NCI-H1105 treated with DMSO at 0.1 percent for 48 hours (cell line): Measurements from ENCODE around the gene ARHGAP22.

Experiments used
- DNase-seq: peaks from one replicate; lab custom pipeline; 2025; lab: John Stamatoyannopoulos, UW

ARHGAP22 gene

DNA sequence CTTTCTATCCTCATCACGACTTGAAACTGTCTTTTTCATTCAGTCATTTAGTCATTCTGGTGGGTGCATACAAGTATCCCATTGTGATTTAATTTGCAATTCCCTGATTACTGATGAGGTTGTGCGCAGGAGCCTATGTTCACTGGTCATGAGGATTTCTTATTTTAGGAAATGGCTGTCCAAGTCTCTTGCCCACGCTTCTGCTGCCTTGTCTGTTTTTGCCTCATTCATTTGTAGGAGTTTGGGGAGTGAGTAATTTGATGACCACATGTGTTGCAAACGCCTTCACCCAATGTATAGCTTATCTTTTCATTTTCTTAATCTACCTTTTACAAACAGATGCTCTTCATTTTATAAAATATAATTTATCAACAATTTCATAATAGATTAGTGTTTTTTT lies 127.3 kb downstream of the ARHGAP22 start:
- DNase-seq: no peak

DNA sequence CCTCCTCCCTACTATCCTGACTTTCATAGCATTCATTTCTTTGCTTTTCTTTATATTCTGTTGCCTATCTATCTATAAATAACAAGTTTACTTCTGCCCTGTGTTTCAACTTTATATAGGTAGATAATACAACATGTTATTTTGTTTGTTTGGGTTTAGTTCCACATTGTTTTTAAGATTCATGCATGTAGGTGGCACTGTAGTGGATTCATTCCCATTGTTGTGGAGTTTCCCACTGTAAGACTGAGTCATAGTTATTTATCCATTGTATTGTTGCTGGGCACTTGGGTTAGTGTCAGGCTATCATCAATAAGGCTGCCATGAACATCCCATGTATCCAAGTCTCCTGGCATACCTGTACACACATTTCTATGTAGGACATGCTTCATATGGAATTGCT lies 127.7 kb downstream of the ARHGAP22 start:
- no peak for DNase-seq

DNA sequence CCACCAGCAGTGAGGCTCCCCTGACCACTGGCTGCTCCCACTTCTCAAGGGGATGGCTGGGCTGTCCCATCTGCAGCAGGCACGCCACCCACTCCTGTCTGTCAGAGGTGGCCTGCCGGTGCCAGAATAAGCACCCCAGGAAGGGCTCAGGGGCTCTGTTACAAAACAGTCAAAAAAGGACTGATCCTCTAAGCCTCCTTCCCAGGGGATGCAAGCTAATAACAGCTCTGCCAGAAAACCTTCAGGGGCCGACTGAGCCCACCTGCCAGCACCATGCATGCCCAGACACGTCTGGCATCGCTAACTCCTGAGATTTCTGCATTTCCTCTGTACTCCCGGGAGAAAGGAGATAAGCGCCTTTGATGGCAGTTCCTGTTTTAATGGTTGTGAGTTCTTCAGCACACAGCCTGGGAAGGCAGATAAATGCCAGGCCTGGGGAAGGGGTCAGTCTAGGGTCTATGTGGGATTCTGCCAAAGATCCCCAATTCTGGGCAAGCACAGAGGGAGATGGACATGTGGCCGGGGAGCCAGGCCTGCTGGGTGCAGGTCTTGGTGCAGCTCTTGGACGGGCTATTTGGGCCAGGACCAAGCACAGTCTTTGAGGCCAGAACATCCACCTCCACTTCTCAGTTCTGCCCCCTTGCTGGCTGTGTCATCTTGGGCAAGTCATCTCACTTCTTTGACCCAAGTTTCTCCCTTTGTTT lies 128.4 kb downstream of the ARHGAP22 start:
- DNase-seq: peak; percentile 66

GRCh38 chr10:48475943-48476278 lies 129.0 kb downstream of the ARHGAP22 start:
- no peak for DNase-seq

- DNase-seq: no peak
Measured at GRCh38 chr10:48474765-48475365, 130.0 kb downstream of the ARHGAP22 start.

GRCh38 chr10:48473704-48474103 lies 131.2 kb downstream of the ARHGAP22 start:
- no peak for DNase-seq

GRCh38 chr10:48472501-48473069 lies 132.3 kb downstream of the ARHGAP22 start:
- no peak for DNase-seq

DNA sequence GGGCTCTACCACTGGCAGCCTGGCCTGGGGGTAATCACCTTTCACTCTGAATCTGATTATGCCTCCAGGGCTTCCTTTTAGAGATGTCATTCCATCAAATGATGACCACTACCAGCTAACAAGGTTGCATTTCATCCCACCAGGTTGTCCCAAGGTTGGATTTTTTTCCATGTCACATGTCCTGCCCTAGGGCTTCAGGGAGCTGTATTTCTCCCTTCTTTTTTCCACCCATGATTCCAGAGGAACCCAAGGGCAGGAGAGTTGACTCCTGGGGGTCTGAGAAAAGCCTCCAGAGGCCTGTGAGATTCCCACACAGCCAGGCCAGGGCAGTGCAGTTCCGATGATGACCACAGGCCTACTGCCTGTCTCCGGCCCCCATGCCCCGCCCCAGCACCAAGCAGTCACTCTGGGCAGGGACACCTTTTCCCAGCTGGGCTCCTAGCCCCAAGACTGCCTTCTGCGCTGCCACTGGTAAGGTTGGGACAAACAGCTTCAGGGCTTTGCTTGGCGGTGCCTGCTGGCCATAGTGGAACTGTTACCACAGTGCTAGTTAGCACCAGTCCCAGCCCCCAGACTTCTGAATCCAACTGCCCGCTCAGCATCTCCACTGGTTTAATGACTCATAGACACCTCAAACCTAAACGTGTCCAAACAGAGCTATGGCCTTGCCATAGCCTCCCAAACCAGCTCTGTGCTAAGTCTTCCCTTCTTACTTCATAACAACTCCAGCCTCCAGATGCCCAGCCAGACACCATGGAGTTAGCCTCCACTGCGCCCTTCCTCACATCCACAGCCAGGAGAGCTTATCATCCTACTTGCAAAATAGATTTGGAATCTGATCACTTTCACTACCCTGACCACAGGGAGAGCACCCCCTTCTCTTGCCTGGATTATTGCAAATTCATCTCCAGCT lies 133.7 kb downstream of the ARHGAP22 start:
- no peak for DNase-seq

DNA sequence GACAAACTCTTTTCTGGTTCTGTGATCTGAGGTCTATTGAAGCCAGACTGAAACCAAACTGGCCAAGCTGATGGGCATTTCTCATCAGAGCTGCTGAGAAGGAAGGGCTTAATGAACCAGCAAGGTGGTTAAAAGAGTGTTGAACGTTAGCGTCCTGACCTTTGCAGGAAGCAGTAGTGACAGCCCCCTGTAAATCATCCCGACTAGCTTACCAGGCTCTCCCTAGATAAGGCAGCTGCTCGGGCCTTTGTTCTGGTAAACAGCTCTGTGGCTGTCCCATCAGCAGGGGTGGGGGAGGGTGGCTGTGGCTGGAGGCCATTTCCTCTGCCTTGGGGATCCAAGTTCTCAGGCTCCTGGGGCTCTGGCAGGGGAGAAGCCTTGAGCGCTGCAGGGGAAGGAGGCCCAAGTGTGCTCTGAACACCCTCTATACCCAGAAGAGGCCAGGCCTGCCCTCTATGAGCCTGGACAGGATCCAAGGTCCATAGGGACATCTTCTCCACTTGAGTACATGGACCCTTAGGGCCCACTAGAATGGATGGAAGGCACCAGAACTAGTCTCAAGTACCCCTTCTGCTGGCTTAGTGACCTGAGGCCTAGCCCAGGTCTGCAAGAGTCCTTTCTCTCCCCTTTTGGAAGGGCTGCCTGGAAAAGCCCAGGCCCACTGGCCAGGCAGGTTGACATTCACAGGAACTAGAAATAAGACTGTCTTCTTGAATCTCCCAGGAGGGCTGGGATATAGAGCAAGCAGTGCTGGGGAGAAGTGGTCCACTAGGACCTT lies 134.6 kb downstream of the ARHGAP22 start:
- no peak for DNase-seq

- no peak for DNase-seq
Measured at GRCh38 chr10:48469516-48470020, 135.3 kb downstream of the ARHGAP22 start.

GRCh38 chr10:48468866-48469511 lies 135.9 kb downstream of the ARHGAP22 start:
- DNase-seq: no peak

- DNase-seq: no peak
Measured at GRCh38 chr10:48468130-48468790, 136.6 kb downstream of the ARHGAP22 start.

- DNase-seq: no peak
Measured at GRCh38 chr10:48467669-48468068, 137.2 kb downstream of the ARHGAP22 start.

GRCh38 chr10:48466611-48467240 lies 138.1 kb downstream of the ARHGAP22 start:
- no peak for DNase-seq

- DNase-seq: no peak
Measured at GRCh38 chr10:48465860-48466521, 138.9 kb downstream of the ARHGAP22 start.

GRCh38 chr10:48464871-48465736 lies 139.8 kb downstream of the ARHGAP22 start:
- no peak for DNase-seq

GRCh38 chr10:48464121-48464870 lies 140.6 kb downstream of the ARHGAP22 start:
- DNase-seq: no peak
